HEK293 (cell line): ENCODE results near the gene MRPS18A.

Experiments used
- CTCF ChIP-seq: fragments of 450-650 bp; formaldehyde crosslinking; IDR thresholded peaks from 2 replicates; pipeline ENCODE4 v1.5.1; 2016; ENCODE audit warnings: missing biosample characterization, missing genetic modification characterization
- HOXA7 ChIP-seq: sonication (generic); formaldehyde crosslinking; IDR thresholded peaks from 2 replicates; pipeline ENCODE4 v1.8.1; 2022; ENCODE audit warnings: missing genetic modification reagents, borderline replicate concordance
- KLF16 ChIP-seq: fragments of 450-650 bp; formaldehyde crosslinking; IDR thresholded peaks from 2 replicates; pipeline ENCODE4 v1.5.1; 2017; ENCODE audit warnings: missing biosample characterization, missing genetic modification characterization
- KLF8 ChIP-seq: fragments of 450-650 bp; formaldehyde crosslinking; IDR thresholded peaks from 2 replicates; pipeline ENCODE4 v1.5.1; 2016; ENCODE audit warnings: missing biosample characterization, missing genetic modification characterization
- PRDM6 ChIP-seq: fragments of 450-650 bp; formaldehyde crosslinking; IDR thresholded peaks from 2 replicates; pipeline ENCODE4 v1.5.1; 2017; ENCODE audit warnings: missing biosample characterization, missing genetic modification characterization
- TSHZ1 ChIP-seq: fragments of 450-650 bp; formaldehyde crosslinking; IDR thresholded peaks from 2 replicates; pipeline ENCODE4 v1.5.1; 2016; ENCODE audit warnings: missing biosample characterization, missing genetic modification characterization, borderline replicate concordance
- YY1 ChIP-seq: fragments of 450-650 bp; formaldehyde crosslinking; IDR thresholded peaks from 2 replicates; pipeline ENCODE4 v1.5.1; 2018; ENCODE audit warnings: missing biosample characterization, missing genetic modification characterization
- ZBTB1 ChIP-seq: fragments of 450-650 bp; formaldehyde crosslinking; IDR thresholded peaks from 2 replicates; pipeline ENCODE4 v1.5.1; 2016; ENCODE audit warnings: missing biosample characterization, missing genetic modification characterization
- ZBTB20 ChIP-seq: fragments of 450-650 bp; formaldehyde crosslinking; IDR thresholded peaks from 2 replicates; pipeline ENCODE4 v1.5.1; 2016; ENCODE audit warnings: missing biosample characterization, missing genetic modification characterization
- ZBTB6 ChIP-seq: fragments of 450-650 bp; formaldehyde crosslinking; IDR thresholded peaks from 2 replicates; pipeline ENCODE4 v1.5.1; 2017; ENCODE audit warnings: missing biosample characterization, missing genetic modification characterization
- ZIC2 ChIP-seq: fragments of 450-650 bp; formaldehyde crosslinking; IDR thresholded peaks from 2 replicates; pipeline ENCODE4 v1.5.1; 2016; ENCODE audit warnings: missing biosample characterization, missing genetic modification characterization
- ZNF10 ChIP-seq: fragments of 450-650 bp; formaldehyde crosslinking; IDR thresholded peaks from 2 replicates; pipeline ENCODE4 v1.5.1; 2017; ENCODE audit warnings: missing biosample characterization, missing genetic modification characterization
- ZNF133 ChIP-seq: fragments of 450-650 bp; formaldehyde crosslinking; IDR thresholded peaks from 2 replicates; pipeline ENCODE4 v1.5.1; 2016; ENCODE audit warnings: missing biosample characterization, missing genetic modification characterization
- ZNF155 ChIP-seq: fragments of 450-650 bp; formaldehyde crosslinking; IDR thresholded peaks from 2 replicates; pipeline ENCODE4 v1.5.1; 2016; ENCODE audit warnings: missing biosample characterization, missing genetic modification characterization
- ZNF157 ChIP-seq: fragments of 450-650 bp; formaldehyde crosslinking; IDR thresholded peaks from 2 replicates; pipeline ENCODE4 v1.5.1; 2016; ENCODE audit warnings: missing biosample characterization, missing genetic modification characterization
- ZNF2 ChIP-seq: fragments of 450-650 bp; formaldehyde crosslinking; IDR thresholded peaks from 2 replicates; pipeline ENCODE4 v1.5.1; 2016; ENCODE audit warnings: missing biosample characterization, missing genetic modification characterization
- ZNF223 ChIP-seq: fragments of 450-650 bp; formaldehyde crosslinking; IDR thresholded peaks from 2 replicates; pipeline ENCODE4 v1.5.1; 2016; ENCODE audit warnings: missing biosample characterization, missing genetic modification characterization
- ZNF266 ChIP-seq: fragments of 450-650 bp; formaldehyde crosslinking; IDR thresholded peaks from 2 replicates; pipeline ENCODE4 v1.5.1; 2016; ENCODE audit warnings: missing biosample characterization, missing genetic modification characterization, low read depth
- ZNF324 ChIP-seq: fragments of 450-650 bp; formaldehyde crosslinking; IDR thresholded peaks from 2 replicates; pipeline ENCODE4 v1.5.1; 2016; ENCODE audit warnings: missing biosample characterization, missing genetic modification characterization
- ZNF354C ChIP-seq: fragments of 450-650 bp; formaldehyde crosslinking; IDR thresholded peaks from 2 replicates; pipeline ENCODE4 v1.5.1; 2016; ENCODE audit warnings: missing biosample characterization, missing genetic modification characterization, low read depth, borderline replicate concordance
- ZNF416 ChIP-seq: fragments of 450-650 bp; formaldehyde crosslinking; IDR thresholded peaks from 2 replicates; pipeline ENCODE4 v1.5.1; 2016; ENCODE audit warnings: missing biosample characterization, missing genetic modification characterization
- ZNF473 ChIP-seq: fragments of 450-650 bp; formaldehyde crosslinking; IDR thresholded peaks from 2 replicates; pipeline ENCODE4 v1.5.1; 2017; ENCODE audit warnings: missing biosample characterization, missing genetic modification characterization
- ZNF558 ChIP-seq: fragments of 450-650 bp; formaldehyde crosslinking; IDR thresholded peaks from 2 replicates; pipeline ENCODE4 v1.5.1; 2016; ENCODE audit warnings: missing biosample characterization, missing genetic modification characterization
- ZNF560 ChIP-seq: fragments of 450-650 bp; formaldehyde crosslinking; IDR thresholded peaks from 2 replicates; pipeline ENCODE4 v1.5.1; 2017; ENCODE audit warnings: missing biosample characterization, missing genetic modification characterization, borderline replicate concordance
- ZNF561 ChIP-seq: fragments of 450-650 bp; IDR thresholded peaks from 2 replicates; pipeline ENCODE4 v1.5.1; 2018; ENCODE audit warnings: missing biosample characterization, missing genetic modification characterization, borderline replicate concordance
- ZNF571 ChIP-seq: fragments of 450-650 bp; formaldehyde crosslinking; IDR thresholded peaks from 2 replicates; pipeline ENCODE4 v1.5.0; 2017; ENCODE audit warnings: missing biosample characterization, missing genetic modification characterization
- ZNF626 ChIP-seq: fragments of 450-650 bp; sonication (Bioruptor Pico); formaldehyde crosslinking; IDR thresholded peaks from 2 replicates; pipeline ENCODE4 v1.5.1; 2018; ENCODE audit warnings: missing biosample characterization, missing genetic modification characterization, inconsistent platforms
- ZNF629 ChIP-seq: fragments of 450-650 bp; formaldehyde crosslinking; IDR thresholded peaks from 2 replicates; pipeline ENCODE4 v1.5.1; 2017; ENCODE audit warnings: missing biosample characterization, missing genetic modification characterization
- ZNF658 ChIP-seq: fragments of 450-650 bp; formaldehyde crosslinking; IDR thresholded peaks from 2 replicates; pipeline ENCODE4; 2016; ENCODE audit warnings: missing biosample characterization, missing genetic modification characterization
- ZNF664 ChIP-seq: fragments of 450-650 bp; formaldehyde crosslinking; IDR thresholded peaks from 2 replicates; pipeline ENCODE4 v1.5.1; 2016; ENCODE audit warnings: missing biosample characterization, missing genetic modification characterization
- ZNF747 ChIP-seq: fragments of 450-650 bp; formaldehyde crosslinking; IDR thresholded peaks from 2 replicates; pipeline ENCODE4 v1.5.1; 2016; ENCODE audit warnings: missing biosample characterization, missing genetic modification characterization
- ZSCAN5A ChIP-seq: fragments of 450-650 bp; formaldehyde crosslinking; IDR thresholded peaks from 2 replicates; pipeline ENCODE4 v1.5.1; 2016; ENCODE audit warnings: missing biosample characterization, missing genetic modification characterization

MRPS18A gene

GRCh38 chr6:43629505-43630300 lies 57.9 kb downstream of the MRPS18A start (continued):
- no peak for TF ChIP-seq PRDM6 (tag by site-specific recombination)
- TF ChIP-seq ZNF473 (tag by site-specific recombination): no peak
- no peak for TF ChIP-seq ZNF416
- TF ChIP-seq ZNF324 (tag by site-specific recombination): peak; percentile 30; the same call in 1 of the 2 replicates
- peak; percentile 60; the same call in 1 of the 2 replicates for TF ChIP-seq ZNF561
- TF ChIP-seq ZNF2: peak; percentile 59
- TF ChIP-seq ZNF133: no peak
- peak; percentile 36 for TF ChIP-seq KLF16 (tag by site-specific recombination)
- TF ChIP-seq HOXA7: no peak
- TF ChIP-seq ZNF558 (tag by site-specific recombination): peak; percentile 61
- no peak for TF ChIP-seq ZNF571 (tag by site-specific recombination)
- TF ChIP-seq ZNF155 (tag by site-specific recombination): no peak
- no peak for TF ChIP-seq ZNF223 (tag by site-specific recombination)
- no peak for TF ChIP-seq ZNF157 (tag by site-specific recombination)
- no peak for TF ChIP-seq ZNF560 (tag by site-specific recombination)
- TF ChIP-seq ZNF629 (tag by site-specific recombination): peak; percentile 39
- 0 out of 2 replicates have a peak, but pooled peaks have one; percentile 10 for TF ChIP-seq CTCF (tag by site-specific recombination)
- TF ChIP-seq ZSCAN5A: peak; percentile 91; the same call in 1 of the 2 replicates
- no peak for TF ChIP-seq ZIC2
- TF ChIP-seq TSHZ1: no peak
- no peak for TF ChIP-seq ZNF658 (tag by site-specific recombination)
- peak; percentile 16; the same call in 1 of the 2 replicates for TF ChIP-seq ZBTB6 (tag by site-specific recombination)
- no peak for TF ChIP-seq ZNF664
- no peak for TF ChIP-seq ZNF266 (tag by site-specific recombination)
- peak; percentile 72; the same call in 1 of the 2 replicates for TF ChIP-seq KLF8
- no peak for TF ChIP-seq YY1 (tag by site-specific recombination)
- no peak for TF ChIP-seq ZNF747 (tag by site-specific recombination)
- TF ChIP-seq ZNF626 (tag by site-specific recombination): no peak
- TF ChIP-seq ZBTB20 (tag by site-specific recombination): peak; percentile 48
- TF ChIP-seq ZNF10 (tag by site-specific recombination): no peak
- TF ChIP-seq ZNF354C: no peak
- no peak for TF ChIP-seq ZBTB1
